AG09319 (cell line): ENCODE data around the gene C6.

Experiments used
- DNase-seq: peaks from one replicate; pipeline ENCODE4 v3.0.0-alpha.2; 2010; ENCODE audit warnings: low read depth; ENCODE audit errors: extremely low read depth
- CTCF ChIP-seq: IDR thresholded peaks from 2 replicates; pipeline ENCODE4 v1.5.1; 2011; ENCODE audit warnings: low read depth, mild to moderate bottlenecking, inconsistent platforms, low read length, moderate library complexity

C6 gene

DNA sequence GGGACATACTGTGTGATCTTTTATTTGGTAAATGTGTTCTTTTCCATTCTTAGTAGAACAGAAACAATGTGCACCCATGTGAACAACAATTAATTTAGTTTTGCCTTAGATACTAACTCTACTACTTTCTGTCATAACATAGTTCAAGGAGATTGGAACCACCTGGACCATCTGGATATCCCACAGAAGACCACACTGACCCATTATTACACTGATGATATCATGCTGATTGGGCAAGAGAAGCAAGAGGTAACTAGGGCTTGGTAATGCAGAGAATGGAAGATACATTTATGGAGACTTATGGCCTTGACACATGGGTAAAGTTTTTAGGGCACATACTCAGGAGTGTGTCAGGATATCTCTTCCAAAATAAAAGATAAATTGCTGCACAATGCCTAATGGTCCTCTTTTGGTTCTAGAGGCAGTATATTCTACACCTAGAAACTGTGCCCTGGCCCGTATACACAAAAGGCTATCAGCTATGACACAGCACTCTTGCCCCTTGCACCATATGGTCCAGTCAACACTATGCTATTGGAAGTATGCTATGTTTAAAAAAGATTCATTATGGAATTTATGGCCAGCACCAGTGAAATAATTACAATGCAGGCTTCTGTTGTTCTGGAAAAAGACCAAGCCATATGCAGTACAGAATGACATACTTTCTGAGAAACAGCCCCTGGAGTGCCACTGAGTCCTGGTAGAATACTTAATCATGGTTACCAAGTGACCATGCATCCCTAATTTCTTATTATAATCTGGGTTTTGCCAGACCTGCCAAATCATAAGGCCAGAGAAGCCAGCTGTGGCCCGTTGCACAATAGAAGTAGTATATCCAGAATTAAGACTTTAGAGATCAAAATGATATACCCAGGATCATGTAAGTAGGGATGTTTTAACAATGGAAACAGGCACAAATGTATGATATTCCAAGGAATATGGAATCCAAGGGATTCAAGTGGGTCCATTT is 100.6 kb downstream of the C6 start:
- peak; percentile 25 for DNase-seq
- no peak for TF ChIP-seq CTCF

DNA sequence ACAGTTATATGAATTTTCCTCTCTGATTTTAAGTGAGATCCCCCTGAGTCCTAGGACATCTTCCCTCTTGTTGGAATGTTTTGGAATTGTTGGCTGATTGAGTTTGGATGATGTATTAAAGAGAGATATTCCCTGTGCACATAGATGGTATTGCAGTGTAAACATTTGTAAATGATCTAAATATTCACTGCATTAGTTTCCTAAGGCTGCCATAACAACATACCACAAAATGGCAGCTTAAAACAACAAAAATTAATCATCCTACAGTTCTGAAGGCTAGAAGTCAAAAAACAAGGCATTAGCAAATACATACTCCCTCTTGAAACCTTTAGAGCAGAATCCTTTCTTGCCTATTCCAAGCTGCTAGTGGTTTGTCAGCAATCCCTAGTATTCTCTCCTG is 104.1 kb downstream of the C6 start:
- no peak for DNase-seq
- no peak for TF ChIP-seq CTCF

- TF ChIP-seq CTCF, result no peak
- no peak for DNase-seq
Measured at GRCh38 chr5:41102341-41102740, 111.0 kb downstream of the C6 start.

GRCh38 chr5:41097642-41098041 is 115.7 kb downstream of the C6 start:
- no peak for DNase-seq
- TF ChIP-seq CTCF, result no peak

- DNase-seq, result no peak
Measured at GRCh38 chr5:41095324-41096101, 117.8 kb downstream of the C6 start.

DNA sequence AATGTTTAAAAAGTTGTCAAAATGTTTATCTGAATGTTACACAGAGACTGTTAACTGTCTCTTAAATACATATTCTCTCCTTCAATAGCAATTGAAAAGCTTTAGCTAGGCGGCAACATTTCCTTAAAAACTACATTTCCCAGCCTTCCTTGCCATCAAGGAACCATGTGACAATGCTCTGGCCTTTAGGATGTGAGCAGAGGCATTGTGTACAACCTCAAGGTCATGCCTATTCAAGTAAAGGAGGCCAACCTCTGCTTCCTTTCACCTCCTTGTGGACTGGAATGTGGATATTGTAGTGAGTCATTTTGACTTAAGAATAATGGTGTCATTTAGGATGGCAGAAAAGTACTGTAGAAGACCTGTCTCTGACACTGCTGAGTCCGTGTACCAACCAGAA is 118.5 kb downstream of the C6 start:
- DNase-seq, result no peak

More at GRCh38 chr5:41095324-41096101, 117.8 kb downstream of the C6 start:
- TF ChIP-seq CTCF, result no peak

More for the DNA sequence above, 118.5 kb downstream of the C6 start:
- no peak for TF ChIP-seq CTCF
